GM12801 (cell line): Measurements from ENCODE around the gene ADAT3.

Experiments
- TF ChIP-seq, protein P1 (sequence below): IDR thresholded peaks from one replicate; pipeline ENCODE4 v1.5.1; 2011; ENCODE audit warnings: control low read depth; ENCODE audit not compliant: insufficient read length; ENCODE audit errors: extremely low read depth

ADAT3 gene

DNA sequence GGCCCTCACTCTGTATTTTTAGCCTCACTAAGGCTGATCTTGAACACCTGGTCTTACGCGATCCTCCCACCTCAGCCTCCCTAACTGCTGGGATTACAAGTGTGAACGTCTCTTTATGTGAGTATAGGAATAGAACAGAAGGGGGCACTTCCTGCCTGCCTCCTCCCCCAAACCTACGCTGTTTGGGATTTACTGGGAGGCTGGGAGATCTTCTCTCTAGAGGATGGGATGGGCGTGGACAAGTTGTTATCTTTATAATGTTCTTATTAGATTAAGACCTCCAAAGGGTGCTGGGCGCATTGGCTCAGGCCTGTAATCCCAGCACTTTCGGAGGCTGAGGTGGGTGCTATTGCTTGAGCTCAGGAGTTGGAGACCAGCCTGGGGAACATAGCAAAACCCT lies 32.9 kb downstream of the ADAT3 start:
- TF ChIP-seq, protein P1, sequence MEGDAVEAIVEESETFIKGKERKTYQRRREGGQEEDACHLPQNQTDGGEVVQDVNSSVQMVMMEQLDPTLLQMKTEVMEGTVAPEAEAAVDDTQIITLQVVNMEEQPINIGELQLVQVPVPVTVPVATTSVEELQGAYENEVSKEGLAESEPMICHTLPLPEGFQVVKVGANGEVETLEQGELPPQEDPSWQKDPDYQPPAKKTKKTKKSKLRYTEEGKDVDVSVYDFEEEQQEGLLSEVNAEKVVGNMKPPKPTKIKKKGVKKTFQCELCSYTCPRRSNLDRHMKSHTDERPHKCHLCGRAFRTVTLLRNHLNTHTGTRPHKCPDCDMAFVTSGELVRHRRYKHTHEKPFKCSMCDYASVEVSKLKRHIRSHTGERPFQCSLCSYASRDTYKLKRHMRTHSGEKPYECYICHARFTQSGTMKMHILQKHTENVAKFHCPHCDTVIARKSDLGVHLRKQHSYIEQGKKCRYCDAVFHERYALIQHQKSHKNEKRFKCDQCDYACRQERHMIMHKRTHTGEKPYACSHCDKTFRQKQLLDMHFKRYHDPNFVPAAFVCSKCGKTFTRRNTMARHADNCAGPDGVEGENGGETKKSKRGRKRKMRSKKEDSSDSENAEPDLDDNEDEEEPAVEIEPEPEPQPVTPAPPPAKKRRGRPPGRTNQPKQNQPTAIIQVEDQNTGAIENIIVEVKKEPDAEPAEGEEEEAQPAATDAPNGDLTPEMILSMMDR = no peak

DNA sequence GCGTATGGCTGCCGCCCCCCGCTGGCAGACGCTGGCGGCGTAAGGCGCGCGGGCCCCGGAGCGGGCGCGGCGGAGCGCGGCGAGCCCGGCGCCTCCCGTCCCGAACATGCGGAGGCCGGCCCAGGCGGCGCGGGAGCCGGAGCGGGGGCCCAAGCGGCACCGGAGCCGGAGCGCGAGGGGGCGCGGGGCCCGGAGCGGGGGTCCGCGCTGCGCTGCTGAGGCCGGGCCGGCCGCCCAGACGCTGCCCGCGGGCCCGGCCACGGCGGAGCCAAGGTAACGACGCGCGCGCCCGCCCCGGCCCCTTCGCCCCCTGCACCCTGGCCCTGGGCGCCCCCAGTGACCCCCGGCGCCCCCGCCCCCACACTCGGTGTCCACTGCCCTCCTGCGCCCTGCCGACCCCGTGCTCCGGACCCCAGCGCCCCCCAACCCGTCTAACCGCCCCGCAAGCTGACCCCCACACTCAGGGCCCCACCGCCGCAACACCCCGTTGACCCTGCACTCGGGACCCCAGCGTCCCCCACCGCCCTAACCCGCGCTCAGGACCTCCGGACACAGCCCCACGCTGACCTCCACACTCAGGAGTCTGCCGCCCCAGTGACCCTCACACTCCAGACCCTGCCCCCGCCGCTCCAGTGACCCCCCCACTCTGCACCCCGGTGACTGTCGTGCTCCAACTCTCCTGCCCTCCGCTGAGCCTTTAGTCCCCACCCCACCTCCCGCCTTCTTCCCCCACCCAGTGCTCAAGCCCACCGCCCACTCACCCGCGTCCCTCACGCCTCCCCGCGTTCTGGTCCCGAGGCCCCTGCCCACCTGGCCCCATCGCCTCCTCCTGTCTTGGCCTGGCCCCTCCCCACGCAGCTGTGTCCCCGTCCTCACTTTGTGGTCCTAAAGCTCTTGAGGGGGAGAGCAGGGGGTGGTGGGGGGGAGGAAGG lies 36.2 kb downstream of the ADAT3 start, which contains the start of gene CSNK1G2:
CSNK1G2 (plus strand) TSS at position 27 of the 932 bp plus-strand sequence. CDS start 28,601 bp downstream, outside the sequence.
- TF ChIP-seq, protein P1 = no peak

DNA sequence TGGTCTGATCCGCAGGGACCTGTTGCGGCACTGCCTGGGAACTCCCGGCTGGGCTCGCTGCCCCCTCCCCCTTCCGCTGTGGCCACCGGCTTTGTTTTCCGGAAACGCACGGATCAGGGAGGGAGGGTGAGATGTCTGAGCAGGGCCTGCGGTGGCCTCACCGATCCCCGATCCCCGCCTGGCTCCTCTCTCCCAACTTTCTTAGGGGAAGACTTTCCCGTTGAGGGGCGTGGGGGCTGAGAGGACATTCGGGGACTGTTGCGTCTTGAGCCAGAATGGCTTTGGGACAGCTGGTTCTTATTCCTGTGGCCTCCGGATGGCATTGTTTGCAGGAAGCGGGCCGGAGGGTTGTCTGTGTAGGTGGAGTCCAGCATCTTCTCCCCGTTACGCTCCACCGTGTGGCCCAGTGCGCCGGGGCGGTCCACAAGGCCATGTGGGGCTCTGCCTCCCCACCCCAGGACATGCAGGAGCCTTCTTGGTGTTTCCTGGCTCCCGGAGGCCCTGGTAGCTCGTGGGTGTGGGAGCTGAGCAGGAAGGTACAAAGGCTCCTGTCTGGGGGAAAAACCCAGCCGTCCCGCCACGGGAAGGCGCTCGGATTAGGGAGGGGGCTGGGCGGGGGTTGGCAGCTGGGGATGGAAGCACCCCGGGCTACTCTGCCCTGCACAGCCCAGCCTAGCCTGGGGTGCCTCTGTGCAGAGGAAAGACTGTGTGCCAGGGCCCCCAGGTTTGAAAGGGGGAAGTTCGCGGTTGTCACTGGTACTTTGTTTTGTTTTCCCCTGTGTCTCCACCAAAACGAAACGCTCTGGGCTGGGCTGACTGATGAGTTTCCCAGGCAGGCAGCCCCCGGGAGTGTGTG lies 37.1 kb downstream of the ADAT3 start:
- TF ChIP-seq, protein P1 = no peak

DNA sequence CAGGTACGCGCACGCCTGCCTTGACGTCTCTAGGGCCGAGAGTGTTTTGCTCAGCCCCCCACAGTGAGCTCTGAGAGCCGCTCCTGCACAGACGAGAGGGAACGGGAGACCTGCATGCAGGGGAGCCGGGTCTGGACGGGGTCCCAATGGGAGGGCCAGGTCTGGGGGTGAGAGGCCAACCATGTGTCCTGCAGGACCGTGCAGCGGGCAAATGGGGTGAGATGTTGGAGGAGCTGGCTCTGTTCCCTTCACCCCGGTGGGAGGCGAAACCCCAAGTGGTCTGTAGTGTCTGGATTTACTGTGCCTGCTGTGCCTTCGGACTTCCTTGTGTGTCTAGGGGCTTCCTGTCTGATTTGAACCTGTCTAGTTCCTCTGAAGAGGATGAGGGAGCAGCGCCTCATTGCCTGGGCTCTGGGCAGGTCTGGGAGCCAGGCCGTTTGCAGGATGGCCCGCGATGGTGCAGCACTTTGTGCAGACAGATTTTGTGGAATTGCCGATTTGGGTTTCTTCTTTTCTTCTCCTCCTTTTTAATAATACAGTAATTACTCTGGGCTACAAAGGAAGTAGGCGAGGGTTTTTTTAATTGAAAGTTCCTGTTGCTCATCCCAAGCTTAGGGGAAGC lies 37.8 kb downstream of the ADAT3 start:
- TF ChIP-seq, protein P1 = no peak

DNA sequence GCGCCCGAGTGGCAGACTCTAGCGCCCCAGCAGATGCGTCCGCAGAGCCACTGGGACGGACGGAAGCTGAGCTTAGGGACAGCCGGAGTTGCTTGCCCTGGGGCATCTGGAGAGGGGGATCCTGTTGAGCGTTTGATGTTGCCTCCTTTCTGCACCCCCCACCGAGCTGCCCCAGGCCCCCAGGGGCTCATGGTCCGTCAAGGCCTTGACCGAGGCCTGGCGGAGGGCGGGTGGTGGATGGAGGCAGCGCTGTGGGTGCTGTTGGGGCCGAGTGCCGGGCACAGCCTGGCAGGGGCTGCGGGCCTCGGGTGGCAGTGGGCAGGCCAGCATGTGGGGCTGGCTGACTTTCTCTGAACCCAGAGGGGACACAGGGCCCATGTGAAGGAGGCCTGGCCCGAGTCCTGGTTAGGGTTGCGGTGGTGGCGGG lies 38.5 kb downstream of the ADAT3 start:
- TF ChIP-seq, protein P1 = no peak

DNA sequence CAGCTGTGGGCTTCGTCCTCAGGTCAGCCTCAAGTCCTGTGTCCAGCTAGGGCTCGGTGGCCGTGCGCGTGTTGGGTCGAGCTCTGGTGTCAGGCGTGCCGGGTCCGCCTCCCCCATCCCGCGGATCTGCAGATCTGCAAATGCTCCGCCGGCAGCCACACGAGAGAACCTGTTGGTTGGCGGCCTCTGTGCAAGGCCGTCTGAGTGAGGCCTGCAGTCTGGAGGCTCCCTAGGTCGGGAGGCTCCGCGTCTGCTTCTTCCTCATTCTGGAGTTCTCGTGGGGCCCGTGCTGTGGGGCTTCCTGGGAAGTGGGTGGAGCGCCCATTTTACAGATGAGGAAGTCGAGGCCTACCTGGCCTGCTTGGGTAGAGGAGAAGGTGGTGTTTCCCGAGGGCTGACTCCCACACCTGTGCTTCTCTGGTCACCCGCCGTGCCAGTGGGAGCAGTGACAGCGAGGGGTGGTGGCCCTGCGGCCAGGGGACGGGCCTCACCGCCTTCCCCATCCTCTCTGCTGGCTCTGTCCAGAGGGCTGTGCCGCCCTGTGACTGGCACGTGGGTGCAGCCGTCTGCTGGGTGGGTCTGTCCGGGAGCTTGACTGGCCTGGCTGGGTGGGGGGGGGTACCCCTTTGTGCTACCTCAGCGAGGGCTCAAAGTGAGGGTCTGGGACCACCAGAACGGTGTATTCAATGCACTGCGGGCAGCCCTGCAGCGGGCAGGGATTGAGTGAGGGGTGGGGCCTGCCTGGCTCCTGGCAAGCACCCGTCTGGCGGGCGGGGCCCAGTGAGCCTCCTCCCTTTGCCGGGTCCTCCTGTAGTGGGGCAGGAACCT lies 39.1 kb downstream of the ADAT3 start:
- TF ChIP-seq, protein P1 = no peak
